Measurements from ENCODE around the gene IL17RD.

Gene IL17RD

GRCh38 chr3:57160076-57160764, 4.9 kb downstream of the IL17RD start:
- H3K27ac ChIP-seq, result no peak overlapping the region
- no peak for DNase-seq (ENCODE audit: low read depth, low spot score)

GRCh38 chr3:57158813-57159738, 6.1 kb downstream of the IL17RD start:
- no peak overlapping the region for H3K27ac ChIP-seq
- no peak for DNase-seq (ENCODE audit: low read depth, low spot score)

DNA sequence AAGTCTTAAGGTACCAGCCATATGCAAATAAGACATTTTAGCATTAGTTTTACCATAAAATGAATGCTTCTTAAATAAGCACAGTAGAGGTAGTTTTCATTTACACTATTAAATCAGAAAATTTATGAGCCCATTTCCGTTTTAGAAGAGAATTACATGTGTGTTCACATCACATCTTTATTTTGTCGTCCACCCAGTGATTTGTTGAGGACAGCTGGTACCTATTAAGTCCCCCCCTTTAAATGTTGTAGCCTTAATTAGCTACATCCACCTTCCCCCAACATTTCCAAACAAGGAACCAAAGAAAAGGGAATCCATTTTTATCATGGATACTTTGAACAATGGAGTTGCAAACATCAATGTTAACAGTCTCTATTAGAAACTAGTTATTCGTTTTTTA, 6.8 kb downstream of the IL17RD start:
- no peak overlapping the region for H3K27ac ChIP-seq
- no peak for DNase-seq (ENCODE audit: low read depth, low spot score)

DNA sequence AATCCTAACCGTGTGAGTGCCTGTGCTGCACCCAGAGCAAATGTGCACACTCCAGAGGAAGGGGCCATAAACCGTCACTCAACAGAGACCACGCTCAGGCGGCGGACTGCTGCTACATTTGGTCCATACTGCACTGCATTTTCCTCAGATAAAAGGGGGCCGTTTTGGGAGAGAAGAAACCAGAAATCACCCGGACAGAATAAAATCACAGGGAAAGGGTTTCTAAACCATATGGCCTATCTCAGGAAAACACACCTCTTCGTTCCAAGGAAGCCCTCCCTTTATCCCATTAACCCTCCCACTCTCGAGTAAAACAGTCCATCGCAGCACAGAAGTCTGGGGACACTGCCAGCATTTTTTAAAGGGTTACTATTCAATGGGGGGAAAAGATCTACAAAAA, 7.6 kb downstream of the IL17RD start:
- DNase-seq (ENCODE audit: low read depth, low spot score), result no peak
- H3K27ac ChIP-seq, result no peak overlapping the region

DNA sequence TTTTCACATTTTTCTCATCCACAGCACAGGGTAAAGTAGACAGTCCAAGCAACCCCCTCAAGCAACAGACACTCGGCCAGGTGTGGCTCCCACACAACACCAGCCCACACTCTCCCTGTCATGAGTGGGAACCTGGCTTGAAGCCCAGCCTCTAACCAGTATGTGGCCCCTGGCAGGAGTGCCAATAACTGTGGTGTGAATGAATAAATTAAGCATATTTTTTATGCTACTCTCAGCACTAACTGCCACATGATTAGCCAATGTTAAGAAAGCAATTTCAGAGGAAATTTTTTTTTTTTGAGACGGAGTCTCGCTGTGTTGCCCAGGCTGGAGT, 9.9 kb downstream of the IL17RD start:
- no peak overlapping the region for H3K27ac ChIP-seq
- no peak for DNase-seq (ENCODE audit: low read depth, low spot score)

DNA sequence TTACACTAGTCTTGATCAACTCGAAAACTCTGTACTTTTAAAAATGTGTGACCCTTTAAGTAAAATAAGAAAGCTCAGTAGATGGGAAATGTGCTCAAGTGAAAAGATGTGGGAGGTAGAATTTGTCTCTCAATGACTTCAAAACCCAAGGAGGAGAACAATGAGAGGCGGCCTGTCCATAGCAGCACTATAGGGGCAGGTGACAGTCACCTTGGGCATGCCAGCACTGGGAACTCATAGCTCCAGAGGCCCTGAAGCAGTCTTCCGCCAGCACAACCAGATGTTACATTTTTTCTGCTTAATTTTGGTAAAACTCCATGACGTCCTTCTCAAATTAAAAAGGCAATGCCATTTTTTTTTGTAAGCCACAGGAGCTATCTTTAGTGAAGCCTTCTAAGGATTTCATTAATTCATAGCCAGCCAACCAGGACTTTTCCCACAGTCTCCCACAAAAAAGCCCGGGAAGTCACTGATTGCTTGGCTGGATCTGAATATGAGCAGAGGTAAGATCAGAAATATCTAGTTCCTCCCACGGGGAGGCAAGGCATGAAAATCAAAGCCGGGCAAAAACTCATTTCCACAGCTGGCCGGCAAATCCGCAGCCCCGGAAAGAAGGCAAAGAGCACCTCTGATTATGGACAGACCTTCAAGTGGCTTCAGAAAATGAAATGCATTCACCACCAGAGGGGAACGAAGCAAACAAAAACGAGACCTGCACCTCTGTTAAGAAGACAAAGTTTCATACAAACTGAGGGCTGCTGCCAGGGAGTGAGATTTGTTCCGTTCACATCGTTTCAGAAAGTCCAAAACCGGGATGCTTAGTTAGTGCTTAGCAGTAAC, 10.5 kb downstream of the IL17RD start:
- H3K27ac ChIP-seq, result no peak overlapping the region
- DNase-seq (ENCODE audit: low read depth, low spot score), result no peak

- DNase-seq (ENCODE audit: low read depth, low spot score), result no peak
These were observed 12.7 kb downstream of the IL17RD start for GRCh38 chr3:57152151-57153143.

GRCh38 chr3:57151749-57152148, 13.4 kb downstream of the IL17RD start:
- no peak for DNase-seq (ENCODE audit: low read depth, low spot score)
- no peak overlapping the region for H3K27ac ChIP-seq

More at GRCh38 chr3:57152151-57153143, 12.7 kb downstream of the IL17RD start:
- H3K27ac ChIP-seq, result no peak overlapping the region

DNA sequence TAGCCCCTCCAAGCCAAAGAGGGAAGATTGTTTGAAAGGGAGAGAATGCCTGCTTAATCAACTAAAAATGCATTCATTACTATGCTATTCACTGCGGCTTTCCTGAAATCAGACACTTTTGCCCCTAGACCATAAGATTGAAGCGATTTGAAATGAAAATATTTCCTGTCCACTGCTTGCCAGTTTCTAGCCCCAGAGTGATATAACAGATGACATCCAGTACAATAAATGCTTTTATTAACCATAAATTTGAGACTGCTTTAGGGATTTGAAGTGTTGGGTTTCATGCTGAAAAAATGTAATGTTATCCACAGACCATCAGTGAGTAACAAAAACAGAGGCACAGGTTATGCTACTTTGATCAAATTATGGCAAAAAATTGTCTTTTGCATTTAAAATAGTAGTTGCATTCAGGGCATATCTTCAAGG, 14.1 kb downstream of the IL17RD start:
- no peak for DNase-seq (ENCODE audit: low read depth, low spot score)
- H3K27ac ChIP-seq, result no peak overlapping the region

GRCh38 chr3:57150113-57150581, 15.0 kb downstream of the IL17RD start:
- H3K27ac ChIP-seq, result no peak overlapping the region
- DNase-seq (ENCODE audit: low read depth, low spot score), result no peak

GRCh38 chr3:57147071-57147470, 18.1 kb downstream of the IL17RD start:
- no peak for DNase-seq (ENCODE audit: low read depth, low spot score)
- no peak overlapping the region for H3K27ac ChIP-seq

GRCh38 chr3:57145852-57146251, 19.3 kb downstream of the IL17RD start:
- H3K27ac ChIP-seq, result no peak overlapping the region

GRCh38 chr3:57144952-57145351, 20.2 kb downstream of the IL17RD start:
- H3K27ac ChIP-seq, result no peak overlapping the region
- DNase-seq (ENCODE audit: low read depth, low spot score), result no peak

More at GRCh38 chr3:57145852-57146251, 19.3 kb downstream of the IL17RD start:
- DNase-seq (ENCODE audit: low read depth, low spot score), result no peak

DNA sequence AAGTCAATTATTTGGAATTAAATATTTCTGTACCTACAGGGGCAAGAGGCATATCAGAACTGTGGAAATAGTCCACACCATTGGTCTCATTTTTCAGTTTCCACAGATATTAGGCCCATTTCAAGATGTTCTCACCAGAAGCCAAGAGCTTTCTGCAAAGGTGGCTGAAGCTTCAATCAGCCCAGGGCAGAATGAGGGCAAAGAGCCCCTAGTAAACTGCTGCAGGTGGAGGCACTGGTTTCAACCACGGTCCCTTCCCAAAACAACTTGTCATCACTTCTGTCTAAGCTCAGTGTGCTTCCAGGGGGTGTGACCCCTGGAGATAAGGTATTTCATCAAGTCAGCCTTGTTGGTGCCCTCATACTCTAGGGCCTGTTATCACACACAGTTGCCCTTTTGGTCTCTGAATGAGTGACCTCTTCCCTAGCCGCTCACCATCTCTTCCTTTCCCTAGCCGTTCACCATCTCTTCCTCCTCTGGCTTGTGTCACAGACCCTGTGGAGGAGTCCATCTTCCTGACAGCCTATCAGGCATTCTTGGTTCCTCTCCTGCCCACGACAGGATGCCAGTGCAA, 21.2 kb downstream of the IL17RD start:
- no peak overlapping the region for H3K27ac ChIP-seq
- no peak for DNase-seq (ENCODE audit: low read depth, low spot score)

GRCh38 chr3:57142411-57142723, 22.8 kb downstream of the IL17RD start:
- H3K27ac ChIP-seq, result no peak overlapping the region
- no peak for DNase-seq (ENCODE audit: low read depth, low spot score)

DNA sequence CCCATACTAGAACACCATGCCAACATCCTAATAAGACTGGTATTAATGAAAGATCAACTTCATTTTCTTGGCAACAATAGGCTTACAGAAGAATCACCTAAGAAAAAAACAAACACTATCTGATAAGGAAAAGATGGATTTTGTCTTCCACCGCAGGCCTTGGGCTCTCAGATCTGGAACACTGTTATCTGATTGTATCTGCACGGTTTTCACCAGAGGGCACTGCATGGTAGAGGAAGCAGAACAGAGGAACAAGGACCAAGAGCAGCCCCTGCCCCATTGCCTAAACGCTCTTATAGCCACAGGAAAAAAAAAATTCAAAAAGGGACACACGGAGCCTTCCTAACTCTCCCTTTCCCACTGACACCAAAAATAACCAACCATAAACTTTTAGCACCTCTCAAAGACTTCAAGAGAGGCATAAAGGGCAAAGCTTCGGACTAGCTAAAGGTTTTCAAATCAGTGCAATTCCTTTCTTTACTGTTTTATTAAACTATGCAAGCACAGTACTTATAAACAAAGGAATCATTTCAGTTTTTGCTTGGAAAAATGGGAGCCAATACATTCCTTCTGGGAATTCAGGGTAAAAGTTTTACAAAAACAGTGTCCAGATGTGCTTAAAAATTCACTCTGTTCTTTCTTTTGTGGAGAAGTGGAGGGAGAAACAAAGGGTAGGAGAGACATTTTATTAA, 23.3 kb downstream of the IL17RD start:
- no peak overlapping the region for H3K27ac ChIP-seq
- no peak for DNase-seq (ENCODE audit: low read depth, low spot score)

DNA sequence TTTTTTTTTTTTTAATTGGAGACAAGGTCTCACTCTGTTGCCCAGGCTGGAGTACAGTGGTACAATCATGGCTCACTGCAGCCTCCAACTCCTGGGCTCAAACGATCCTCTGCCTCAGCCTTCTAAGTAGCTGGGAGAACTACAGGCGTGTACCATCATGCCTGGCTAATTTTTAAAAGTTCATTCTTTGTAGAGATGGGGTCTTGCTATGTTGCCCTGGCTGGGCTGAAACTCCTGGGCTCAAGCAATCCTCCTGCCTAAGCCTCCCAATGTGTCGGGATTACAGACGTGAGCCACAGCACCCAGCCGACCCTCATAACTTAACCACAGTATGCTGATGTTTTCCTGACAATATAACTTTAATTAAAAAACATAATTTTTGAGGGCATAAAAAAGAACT, 24.3 kb downstream of the IL17RD start:
- no peak for DNase-seq (ENCODE audit: low read depth, low spot score)
- no peak overlapping the region for H3K27ac ChIP-seq

DNA sequence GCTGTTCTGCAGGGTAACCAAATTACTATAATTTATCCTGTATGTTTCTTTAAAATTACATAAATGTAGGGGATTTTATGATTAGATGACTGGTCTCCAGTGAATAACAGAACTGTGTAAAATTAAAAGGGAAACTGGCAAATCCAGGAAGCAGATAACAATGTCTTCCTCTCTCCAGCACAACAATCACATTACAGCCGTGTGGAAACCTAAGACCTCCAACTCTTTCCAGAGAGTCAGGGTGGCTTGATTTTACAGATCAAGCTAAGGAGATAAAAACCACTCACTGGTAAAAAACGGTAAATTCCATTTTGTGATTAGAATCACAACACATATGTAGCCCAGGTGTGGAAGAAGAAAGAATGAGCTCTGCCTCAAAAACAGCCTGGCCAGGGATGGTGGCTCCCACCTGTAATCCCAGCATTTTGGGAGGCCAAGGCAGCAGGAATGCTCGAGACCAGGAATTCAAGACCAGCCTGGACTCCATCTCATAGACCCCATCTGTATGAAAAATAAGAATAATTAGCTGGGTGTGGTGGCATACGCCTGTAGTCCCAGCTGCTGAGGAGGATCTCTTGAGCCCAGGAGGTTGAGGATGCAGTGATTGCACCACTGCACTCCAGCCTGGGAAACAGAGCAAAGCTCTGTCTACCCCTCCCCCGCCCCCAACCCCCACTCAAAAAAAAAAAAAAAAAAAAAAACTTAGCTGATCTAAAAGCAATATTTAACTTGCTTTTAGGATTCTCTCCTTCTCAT, 29.0 kb downstream of the IL17RD start:
- no peak overlapping the region for H3K27ac ChIP-seq
- DNase-seq (ENCODE audit: low read depth, low spot score), result no peak

Data from epithelial cell of prostate (primary cell).